GM12872 (cell line): ENCODE data around the gene CHGA.

Experiments
- CTCF ChIP-seq: IDR thresholded peaks from 3 replicates; pipeline ENCODE4 v1.5.1; 2011; ENCODE audit warnings: low read depth, mild to moderate bottlenecking, low read length, moderate library complexity; ENCODE audit not compliant: insufficient read depth

Gene CHGA

GRCh38 chr14:92984082-92984788, 61.3 kb downstream of the CHGA start:
- no peak for TF ChIP-seq CTCF
